PC-3 (cell line): ENCODE data around the gene DSG4. TPM values are rescaled to one million over a fixed set of nuclear protein-coding genes. Genes with fewer than 3 reads are reported as not detected.

Source experiments
- ATAC-seq: fragments of 200-7000 bp; cut with Tn5 transposase; 2 replicates; pipeline ENCODE4 v1.9.1; 2020; ENCODE audit warnings: mild to moderate bottlenecking, moderate library complexity
- BruUV-seq: library from RNA; stranded (reverse); fragments of 400-500 nt; replicated peaks from 2 replicates; lab custom pipeline; 2021; lab: Mats Ljungman, UMichigan
- CTCF ChIA-PET: fragments of 300-600 bp; sonication (Branson Sonifier 250); formaldehyde crosslinking; loops from one replicate; lab custom pipeline; 2022; ENCODE audit warnings: antibody characterized with exemption; lab: Charles Lee
- POLR2A ChIA-PET: fragments of 300-600 bp; sonication (Branson Sonifier 250); formaldehyde crosslinking; loops from one replicate; lab custom pipeline; 2022; ENCODE audit warnings: antibody characterized with exemption; ENCODE audit not compliant: unreplicated experiment; lab: Charles Lee
- DNase-seq: peaks from one replicate; pipeline ENCODE4 v3.0.0-alpha.2; 2015
- H2AFZ ChIP-seq: fragments of 300-600 bp; sonication (generic); 2 replicates; pipeline ENCODE4 v1.6.0; 2016; ENCODE audit warnings: antibody characterized with exemption, low read length
- H3F3A ChIP-seq: fragments of 300-600 bp; sonication (generic); one replicate; pipeline ENCODE4 v1.6.0; 2017; ENCODE audit warnings: antibody characterized with exemption, low read length, control low read depth, mild to moderate bottlenecking; ENCODE audit not compliant: unreplicated experiment
- H3K27ac ChIP-seq: fragments of 300-600 bp; sonication (generic); 2 replicates; pipeline ENCODE4 v1.5.1; 2016; ENCODE audit warnings: mild to moderate bottlenecking, low read length
- H3K27me3 ChIP-seq: fragments of 300-600 bp; sonication (generic); 2 replicates; pipeline ENCODE4 v1.6.1; 2016; ENCODE audit warnings: low read length, mixed read lengths
- H3K36me3 ChIP-seq: fragments of 300-600 bp; sonication (generic); 2 replicates; pipeline ENCODE4 v1.6.1; 2016; ENCODE audit warnings: low read depth, mixed run types, low read length, mixed read lengths
- H3K4me1 ChIP-seq: fragments of 300-600 bp; sonication (generic); 2 replicates; pipeline ENCODE4 v1.5.1; 2016; ENCODE audit warnings: low read length; ENCODE audit not compliant: insufficient read depth
- H3K4me2 ChIP-seq: fragments of 300-600 bp; sonication (generic); 2 replicates; pipeline ENCODE4 v1.6.0; 2016; ENCODE audit warnings: low read length
- H3K4me3 ChIP-seq: fragments of 300-600 bp; sonication (generic); 2 replicates; pipeline ENCODE4 v1.5.1; 2016; ENCODE audit warnings: mild to moderate bottlenecking, low read length, mixed read lengths
- H3K79me2 ChIP-seq: fragments of 300-600 bp; sonication (generic); 2 replicates; pipeline ENCODE4 v1.6.1; 2017; ENCODE audit warnings: low read length, mixed read lengths
- H3K9ac ChIP-seq: fragments of 300-600 bp; sonication (generic); 2 replicates; pipeline ENCODE4 v1.6.0; 2016; ENCODE audit warnings: mild to moderate bottlenecking, low read length
- H3K9me2 ChIP-seq: fragments of 300-600 bp; sonication (generic); replicated peaks from 2 replicates; pipeline ENCODE4 v1.6.1; 2016; ENCODE audit warnings: mixed run types, low read length, mixed read lengths
- H3K9me3 ChIP-seq: fragments of 300-600 bp; sonication (generic); 2 replicates; pipeline ENCODE4 v1.6.1; 2016; ENCODE audit warnings: low read length, mixed read lengths
- H4K20me1 ChIP-seq: fragments of 300-600 bp; sonication (generic); 2 replicates; pipeline ENCODE4 v1.6.1; 2016; ENCODE audit warnings: low read length, mixed read lengths
- EZH2 ChIP-seq: fragments of 300-600 bp; sonication (generic); IDR thresholded peaks from one replicate; pipeline ENCODE4 v1.6.1; 2017; ENCODE audit warnings: antibody characterized with exemption, mild to moderate bottlenecking, low read length; ENCODE audit not compliant: unreplicated experiment
- EZH2phosphoT487 ChIP-seq: fragments of 300-600 bp; sonication (generic); IDR thresholded peaks from 2 replicates; pipeline ENCODE4 v1.6.1; 2018; ENCODE audit warnings: mild to moderate bottlenecking, antibody characterized with exemption, low read length, borderline replicate concordance
- intact Hi-C: fragments of 100-400 bp; cut with micrococcal nuclease; formaldehyde crosslinking; loops from 2 replicates; pipeline ENCODE4 v1.9.0; 2023
- total RNA-seq: library from RNA; depleted of rRNA; stranded (reverse); fragments of >200 nt; gene quantifications from 2 replicates; pipeline ENCODE4 v1.2.3, GENCODE V29; 2014
- TF ChIP-seq, protein P1 (sequence below): fragments of 300-600 bp; sonication (generic); conservative IDR thresholded peaks from 2 replicates; pipeline ENCODE4 v1.5.1; 2017; ENCODE audit warnings: antibody characterized with exemption, low read depth, mild to moderate bottlenecking, low read length

Gene DSG4
- total RNA-seq, 1 experiment from 2014 or later, result 0.04 TPM

DNA sequence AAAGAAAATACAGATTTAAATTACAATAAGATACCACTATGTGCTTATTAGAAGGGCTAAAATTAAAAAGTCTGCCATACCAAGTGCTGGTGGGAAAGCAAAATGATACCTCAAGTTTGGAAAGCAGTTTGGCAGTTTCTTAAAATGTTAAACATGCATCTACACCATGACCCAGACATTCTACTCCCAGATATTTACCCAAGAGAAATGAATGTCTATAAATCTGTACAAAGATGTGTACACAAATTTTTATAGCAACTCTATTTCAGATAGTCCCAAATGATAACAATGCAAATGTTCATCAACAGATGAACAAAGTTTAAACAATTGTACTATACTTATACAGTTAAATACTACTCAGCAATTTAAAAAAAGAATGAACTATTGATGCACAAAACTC lies 7.1 kb upstream of the DSG4 start:
- no peaks in the 10 kb centered on the region for H3K27me3 ChIP-seq
- no peak overlapping the region for H2AFZ ChIP-seq
- intact Hi-C loops, result no loop called here
- H3K4me1 ChIP-seq, result no peaks in the 10 kb centered on the region
- no peak overlapping the region for H3K4me2 ChIP-seq
- no peaks in the 10 kb centered on the region for H3K79me2 ChIP-seq
- no peaks in the 10 kb centered on the region for H3K9me2 ChIP-seq
- H3F3A ChIP-seq, result no peaks in the 10 kb centered on the region
- DNase-seq (no peak), ATAC-seq (peak; percentile 78)
- no peaks in the 10 kb centered on the region for H3K36me3 ChIP-seq
- no peak for TF ChIP-seq EZH2
- TF ChIP-seq, protein P1, sequence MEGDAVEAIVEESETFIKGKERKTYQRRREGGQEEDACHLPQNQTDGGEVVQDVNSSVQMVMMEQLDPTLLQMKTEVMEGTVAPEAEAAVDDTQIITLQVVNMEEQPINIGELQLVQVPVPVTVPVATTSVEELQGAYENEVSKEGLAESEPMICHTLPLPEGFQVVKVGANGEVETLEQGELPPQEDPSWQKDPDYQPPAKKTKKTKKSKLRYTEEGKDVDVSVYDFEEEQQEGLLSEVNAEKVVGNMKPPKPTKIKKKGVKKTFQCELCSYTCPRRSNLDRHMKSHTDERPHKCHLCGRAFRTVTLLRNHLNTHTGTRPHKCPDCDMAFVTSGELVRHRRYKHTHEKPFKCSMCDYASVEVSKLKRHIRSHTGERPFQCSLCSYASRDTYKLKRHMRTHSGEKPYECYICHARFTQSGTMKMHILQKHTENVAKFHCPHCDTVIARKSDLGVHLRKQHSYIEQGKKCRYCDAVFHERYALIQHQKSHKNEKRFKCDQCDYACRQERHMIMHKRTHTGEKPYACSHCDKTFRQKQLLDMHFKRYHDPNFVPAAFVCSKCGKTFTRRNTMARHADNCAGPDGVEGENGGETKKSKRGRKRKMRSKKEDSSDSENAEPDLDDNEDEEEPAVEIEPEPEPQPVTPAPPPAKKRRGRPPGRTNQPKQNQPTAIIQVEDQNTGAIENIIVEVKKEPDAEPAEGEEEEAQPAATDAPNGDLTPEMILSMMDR, result no peak
- no peak for TF ChIP-seq EZH2phosphoT487
- BruUV-seq, result no TSS peak
- no peak overlapping the region for H3K9ac ChIP-seq
- H4K20me1 ChIP-seq, result no peaks in the 10 kb centered on the region
- no peaks in the 10 kb centered on the region for H3K9me3 ChIP-seq
- no peak overlapping the region for H3K27ac ChIP-seq
- no peak overlapping the region for H3K4me3 ChIP-seq
- POLR2A ChIA-PET, result no interaction called here
- CTCF ChIA-PET, result no interaction called here

DNA sequence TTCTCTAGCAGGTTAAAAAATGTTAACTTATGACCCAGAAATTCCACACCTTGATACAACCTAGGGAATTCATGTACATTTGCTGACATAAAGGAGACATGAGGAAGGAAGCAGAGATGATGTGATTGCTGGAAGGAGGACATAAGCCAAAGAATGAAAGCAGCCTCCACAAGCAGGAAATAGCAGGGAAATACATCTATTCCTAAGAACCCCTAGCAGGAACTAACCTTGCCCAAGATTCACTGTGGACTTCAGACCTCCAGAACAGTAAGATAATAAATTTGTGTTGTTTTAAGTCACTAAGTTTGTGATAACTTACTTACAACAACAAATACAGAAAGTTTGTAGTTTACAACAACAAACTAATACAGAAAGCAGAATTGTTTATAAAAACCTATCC lies 4.6 kb upstream of the DSG4 start:
- Histone ChIP-seq H3K4me1 (no peaks in the 10 kb centered on the region), H3K9me3 (no peaks in the 10 kb centered on the region), H4K20me1 (no peaks in the 10 kb centered on the region), H3F3A (no peaks in the 10 kb centered on the region), H3K36me3 (no peaks in the 10 kb centered on the region), H2AFZ (no peak overlapping the region), H3K27me3 (no peaks in the 10 kb centered on the region), H3K27ac (no peak overlapping the region), H3K9me2 (no peaks in the 10 kb centered on the region), H3K4me2 (no peak overlapping the region), H3K79me2 (no peaks in the 10 kb centered on the region), H3K4me3 (no peak overlapping the region), H3K9ac (no peak overlapping the region)
- intact Hi-C loops, result no loop called here
- ATAC-seq (peak; percentile 20; the same call in 1 of the 2 replicates), DNase-seq (no peak)
- BruUV-seq, result no TSS peak
- TF ChIP-seq, protein P1, result no peak
- TF ChIP-seq EZH2phosphoT487, result no peak
- TF ChIP-seq EZH2, result no peak
- CTCF ChIA-PET, result no interaction called here
- POLR2A ChIA-PET, result no interaction called here

DNA sequence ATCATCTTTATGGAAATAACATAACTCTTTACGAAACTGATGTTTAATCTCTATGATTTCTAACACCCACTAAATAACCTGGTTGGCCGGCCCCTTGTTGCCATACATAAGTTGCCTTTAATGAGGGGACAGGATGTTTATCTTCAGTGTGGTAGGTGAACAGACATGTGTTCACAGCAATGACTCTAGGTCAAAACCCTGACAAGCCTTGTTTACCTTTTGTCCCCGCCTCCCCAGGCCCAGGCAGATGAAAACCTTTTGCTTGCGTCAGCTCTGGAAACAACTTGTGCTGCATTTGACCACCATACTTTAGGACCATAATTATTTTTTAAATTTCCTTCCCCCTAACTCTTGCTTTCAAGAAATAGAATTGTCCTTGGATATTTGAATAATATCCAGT lies 2.9 kb upstream of the DSG4 start:
- no peaks in the 10 kb centered on the region for H3K9me2 ChIP-seq
- H3K4me2 ChIP-seq, result no peak overlapping the region
- no peak overlapping the region for H2AFZ ChIP-seq
- H3K36me3 ChIP-seq, result no peaks in the 10 kb centered on the region
- no peaks in the 10 kb centered on the region for H4K20me1 ChIP-seq
- no peak overlapping the region for H3K27ac ChIP-seq
- ATAC-seq, result no peak
- intact Hi-C loops, result no loop called here
- TF ChIP-seq EZH2phosphoT487, result no peak
- TF ChIP-seq, protein P1, result no peak
- TF ChIP-seq EZH2, result no peak
- no peak overlapping the region for H3K4me3 ChIP-seq
- no peaks in the 10 kb centered on the region for H3F3A ChIP-seq
- no peak for DNase-seq
- H3K4me1 ChIP-seq, result no peaks in the 10 kb centered on the region
- ChIA-PET POLR2A (no interaction called here), CTCF (no interaction called here)
- no peaks in the 10 kb centered on the region for H3K27me3 ChIP-seq
- BruUV-seq, result no TSS peak
- H3K79me2 ChIP-seq, result no peaks in the 10 kb centered on the region
- H3K9me3 ChIP-seq, result no peaks in the 10 kb centered on the region
- H3K9ac ChIP-seq, result no peak overlapping the region
